ENCODE data around the gene GPR4. TPM values are rescaled to one million over a fixed set of nuclear protein-coding genes. Genes with fewer than 3 reads are reported as not detected.

GPR4 gene
- total RNA-seq, 4 donors from 2014 or later = 3.6 to 9.4 (median 5.6) TPM

- Histone ChIP-seq H3K4me3 (replicated peaks in 1 of 3) (peak overlapping the region in 1 of 3 donors; percentile 29), H3K9me3 (no peaks in the 10 kb centered on the region), H3K36me3 (no peaks in the 10 kb centered on the region), H3K27me3 (peaks cover 12% of the 10 kb centered on the region), H3K27ac (peak overlapping the region in 2 of 3 donors; percentile 63 to 66), H3K4me1 (peaks cover 4 to 5% of the 10 kb centered on the region in 2 donors)
- no peak for TF ChIP-seq POLR2A (IDR thresholded peaks at IDR 0.05)
- no peak for TF ChIP-seq CTCF (IDR thresholded peaks at IDR 0.05)
- intact Hi-C loops (cut with DNase I) = no loop called here
- DNase-seq = no peak
- WGBS, 2 donors = 27 to 42% methylated on average over 5 of the region's 5 CpGs
These were observed 1.6 kb downstream of the GPR4 start for GRCh38 chr19:45600340-45600885.

- no peak for TF ChIP-seq CTCF (IDR thresholded peaks at IDR 0.05)
- TF ChIP-seq POLR2A (IDR thresholded peaks at IDR 0.05) = no peak
- Histone ChIP-seq H3K4me1 (peaks cover 4 to 5% of the 10 kb centered on the region in 2 donors), H3K27ac (peak overlapping the region in 1 of 3 donors; percentile 66), H3K27me3 (peaks cover 12% of the 10 kb centered on the region), H3K4me3 (replicated peaks in 1 of 3) (no peak overlapping the region), H3K36me3 (no peaks in the 10 kb centered on the region), H3K9me3 (no peaks in the 10 kb centered on the region)
- DNase-seq = no peak
- 3 to 7% methylated on average over 11 to 12 of the region's 13 CpGs for WGBS, 2 donors
- intact Hi-C loops (cut with DNase I) = no loop called here
These were observed 2.7 kb downstream of the GPR4 start for GRCh38 chr19:45599286-45599685.

GRCh38 chr19:45598267-45599001, 3.6 kb downstream of the GPR4 start:
- Histone ChIP-seq H3K27me3 (peaks cover 12% of the 10 kb centered on the region), H3K4me3 (replicated peaks in 1 of 3) (no peak overlapping the region), H3K36me3 (no peaks in the 10 kb centered on the region), H3K9me3 (no peaks in the 10 kb centered on the region), H3K27ac (peak overlapping the region; percentile 41 to 66 (median 49)), H3K4me1 (peaks cover 4 to 5% of the 10 kb centered on the region in 2 donors)
- TF ChIP-seq POLR2A (IDR thresholded peaks at IDR 0.05) (no peak), CTCF (IDR thresholded peaks at IDR 0.05) (no peak)
- DNase-seq = no peak
- WGBS, 2 donors = 4% methylated on average over 22 of the region's 22 CpGs
- intact Hi-C loops (cut with DNase I) = no loop called here

- WGBS, 2 donors = 15 to 19% methylated on average over 5 of the region's 5 CpGs
- Histone ChIP-seq H3K27ac (peak overlapping the region; percentile 41 to 66 (median 49)), H3K4me3 (replicated peaks in 1 of 3) (no peak overlapping the region), H3K4me1 (peaks cover 4 to 5% of the 10 kb centered on the region in 2 donors), H3K9me3 (no peaks in the 10 kb centered on the region), H3K27me3 (peaks cover 9% of the 10 kb centered on the region), H3K36me3 (no peaks in the 10 kb centered on the region)
- intact Hi-C loops (cut with DNase I) = no loop called here
- DNase-seq = no peak
- TF ChIP-seq POLR2A (IDR thresholded peaks at IDR 0.05) = no peak
- TF ChIP-seq CTCF (IDR thresholded peaks at IDR 0.05) = no peak
These were observed 4.4 kb downstream of the GPR4 start for GRCh38 chr19:45597425-45598111.

- no peak for DNase-seq
- Histone ChIP-seq H3K4me3 (replicated peaks in 1 of 3) (no peak overlapping the region), H3K36me3 (no peaks in the 10 kb centered on the region), H3K9me3 (no peaks in the 10 kb centered on the region), H3K4me1 (peaks cover 0 to 4% of the 10 kb centered on the region in 2 donors), H3K27ac (peak overlapping the region in 1 of 3 donors; percentile 28), H3K27me3 (no peaks in the 10 kb centered on the region)
- 42 to 51% methylated on average over 6 of the region's 6 CpGs for WGBS, 2 donors
- intact Hi-C loops (cut with DNase I) = no loop called here
- TF ChIP-seq POLR2A (IDR thresholded peaks at IDR 0.05) (no peak), CTCF (IDR thresholded peaks at IDR 0.05) (no peak)
These were observed 6.2 kb downstream of the GPR4 start for GRCh38 chr19:45595814-45596213.

Data from thyroid gland (tissue), 4 donors.